ENCODE measurements around the gene MARS1.

The MARS1 gene

GRCh38 chr12:57550641-57551549 is 63.0 kb downstream of the MARS1 start:
- peak overlapping the region; percentile 61 for H3K4me3 ChIP-seq (ENCODE audit: low read length)
- no peak for DNase-seq (ENCODE audit: low read depth)
- TF ChIP-seq, protein P1, sequence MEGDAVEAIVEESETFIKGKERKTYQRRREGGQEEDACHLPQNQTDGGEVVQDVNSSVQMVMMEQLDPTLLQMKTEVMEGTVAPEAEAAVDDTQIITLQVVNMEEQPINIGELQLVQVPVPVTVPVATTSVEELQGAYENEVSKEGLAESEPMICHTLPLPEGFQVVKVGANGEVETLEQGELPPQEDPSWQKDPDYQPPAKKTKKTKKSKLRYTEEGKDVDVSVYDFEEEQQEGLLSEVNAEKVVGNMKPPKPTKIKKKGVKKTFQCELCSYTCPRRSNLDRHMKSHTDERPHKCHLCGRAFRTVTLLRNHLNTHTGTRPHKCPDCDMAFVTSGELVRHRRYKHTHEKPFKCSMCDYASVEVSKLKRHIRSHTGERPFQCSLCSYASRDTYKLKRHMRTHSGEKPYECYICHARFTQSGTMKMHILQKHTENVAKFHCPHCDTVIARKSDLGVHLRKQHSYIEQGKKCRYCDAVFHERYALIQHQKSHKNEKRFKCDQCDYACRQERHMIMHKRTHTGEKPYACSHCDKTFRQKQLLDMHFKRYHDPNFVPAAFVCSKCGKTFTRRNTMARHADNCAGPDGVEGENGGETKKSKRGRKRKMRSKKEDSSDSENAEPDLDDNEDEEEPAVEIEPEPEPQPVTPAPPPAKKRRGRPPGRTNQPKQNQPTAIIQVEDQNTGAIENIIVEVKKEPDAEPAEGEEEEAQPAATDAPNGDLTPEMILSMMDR (conservative IDR thresholded peaks at IDR 0.05; ENCODE audit: low read length), result no peak

DNA sequence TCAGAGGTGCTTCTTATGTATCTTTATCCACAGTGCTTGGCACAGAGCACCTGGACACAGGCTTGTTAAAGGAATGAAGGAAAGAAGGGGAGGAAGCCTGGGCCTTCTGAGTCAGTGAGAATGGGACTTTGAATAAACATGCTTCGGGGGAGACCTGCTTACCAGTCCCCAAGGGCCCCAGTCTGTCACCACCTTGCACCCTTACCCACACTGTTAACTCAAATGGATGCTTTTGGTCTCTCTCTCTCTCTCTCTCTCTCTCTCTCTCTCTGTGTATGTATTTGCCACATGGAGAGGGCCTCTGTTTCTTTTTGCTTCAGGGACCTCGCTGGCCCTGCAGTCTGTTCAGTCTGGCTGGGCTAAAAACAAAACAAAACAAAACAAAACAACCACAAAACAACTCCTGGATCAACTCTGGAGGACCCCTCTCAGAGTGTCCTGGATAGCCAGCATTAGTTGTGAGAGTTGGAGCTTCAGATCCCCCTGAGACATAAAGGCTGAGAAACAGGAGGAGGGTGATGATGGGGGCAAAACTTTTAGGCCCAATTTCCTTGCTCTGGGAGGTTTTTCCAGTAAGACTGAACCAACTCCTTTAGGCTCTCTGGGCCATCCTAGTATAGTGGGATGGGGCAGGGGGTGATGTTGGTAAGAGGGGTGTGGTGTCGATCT is 63.9 kb downstream of the MARS1 start:
- TF ChIP-seq, protein P1 (conservative IDR thresholded peaks at IDR 0.05; ENCODE audit: low read length), result no peak
- H3K4me3 ChIP-seq (ENCODE audit: low read length), result no peak overlapping the region
- DNase-seq (ENCODE audit: low read depth), result no peak

- no peak for DNase-seq (ENCODE audit: low read depth)
- TF ChIP-seq, protein P1 (conservative IDR thresholded peaks at IDR 0.05; ENCODE audit: low read length), result no peak
- no peak overlapping the region for H3K4me3 ChIP-seq (ENCODE audit: low read length)
Observed at GRCh38 chr12:57552306-57552651, 64.4 kb downstream of the MARS1 start.

GRCh38 chr12:57552835-57553313 is 65.0 kb downstream of the MARS1 start:
- H3K4me3 ChIP-seq (ENCODE audit: low read length), result no peak overlapping the region
- peak; percentile 46 for DNase-seq (ENCODE audit: low read depth)
- TF ChIP-seq, protein P1 (conservative IDR thresholded peaks at IDR 0.05; ENCODE audit: low read length), result no peak

DNA sequence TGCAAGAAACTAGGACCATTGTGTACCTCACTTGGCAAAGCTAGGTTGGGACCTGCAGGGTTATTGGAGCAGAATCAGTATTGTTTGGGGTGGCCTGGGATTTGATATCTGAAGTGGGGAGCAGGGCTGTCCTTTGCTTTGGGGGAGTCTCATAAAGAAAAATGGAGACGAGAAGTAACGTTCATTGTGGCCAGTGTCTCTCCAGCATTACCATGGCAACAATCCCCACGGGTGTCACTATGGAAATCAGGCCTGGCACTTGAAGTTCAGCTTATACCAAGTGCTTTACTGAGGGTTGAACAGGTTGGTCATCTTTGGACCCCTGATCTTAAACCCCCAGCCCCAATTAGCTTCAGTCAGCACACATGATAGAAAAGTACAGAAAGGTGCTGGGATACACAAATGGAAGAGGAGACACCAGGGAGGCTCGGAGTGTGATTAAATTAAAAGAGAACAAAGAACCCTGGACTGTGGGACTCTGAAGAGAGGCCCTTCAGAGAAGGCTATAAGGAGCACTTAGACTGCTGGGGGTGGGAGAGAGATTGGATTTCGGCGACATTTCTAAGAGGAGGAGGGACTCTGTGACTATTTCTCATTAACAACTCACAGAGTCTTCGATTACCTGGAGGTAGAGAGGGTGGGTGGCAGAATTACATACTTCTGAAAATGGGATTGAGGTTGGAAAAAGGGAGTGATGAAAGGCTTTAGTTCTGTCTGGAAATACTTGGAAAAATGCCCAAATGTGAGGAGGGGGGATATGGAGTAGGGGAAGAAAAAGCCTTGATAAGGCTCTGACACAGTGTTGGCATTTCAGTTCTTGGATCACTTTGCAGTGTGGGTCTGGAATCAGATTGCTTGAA is 65.7 kb downstream of the MARS1 start:
- DNase-seq (ENCODE audit: low read depth), result no peak
- TF ChIP-seq, protein P1 (conservative IDR thresholded peaks at IDR 0.05; ENCODE audit: low read length), result no peak
- no peak overlapping the region for H3K4me3 ChIP-seq (ENCODE audit: low read length)

- no peak overlapping the region for H3K4me3 ChIP-seq (ENCODE audit: low read length)
- TF ChIP-seq, protein P1 (conservative IDR thresholded peaks at IDR 0.05; ENCODE audit: low read length), result no peak
- no peak for DNase-seq (ENCODE audit: low read depth)
Observed at GRCh38 chr12:57554453-57554852, 66.6 kb downstream of the MARS1 start.
